NCI-H345 treated with DMSO at 0.1 percent for 48 hours (cell line): Measurements from ENCODE around the gene SEMA6A.

Experiments
- DNase-seq: peaks from one replicate; lab custom pipeline; 2025; ENCODE audit not compliant: unreplicated experiment; lab: John Stamatoyannopoulos, UW

SEMA6A gene

DNA sequence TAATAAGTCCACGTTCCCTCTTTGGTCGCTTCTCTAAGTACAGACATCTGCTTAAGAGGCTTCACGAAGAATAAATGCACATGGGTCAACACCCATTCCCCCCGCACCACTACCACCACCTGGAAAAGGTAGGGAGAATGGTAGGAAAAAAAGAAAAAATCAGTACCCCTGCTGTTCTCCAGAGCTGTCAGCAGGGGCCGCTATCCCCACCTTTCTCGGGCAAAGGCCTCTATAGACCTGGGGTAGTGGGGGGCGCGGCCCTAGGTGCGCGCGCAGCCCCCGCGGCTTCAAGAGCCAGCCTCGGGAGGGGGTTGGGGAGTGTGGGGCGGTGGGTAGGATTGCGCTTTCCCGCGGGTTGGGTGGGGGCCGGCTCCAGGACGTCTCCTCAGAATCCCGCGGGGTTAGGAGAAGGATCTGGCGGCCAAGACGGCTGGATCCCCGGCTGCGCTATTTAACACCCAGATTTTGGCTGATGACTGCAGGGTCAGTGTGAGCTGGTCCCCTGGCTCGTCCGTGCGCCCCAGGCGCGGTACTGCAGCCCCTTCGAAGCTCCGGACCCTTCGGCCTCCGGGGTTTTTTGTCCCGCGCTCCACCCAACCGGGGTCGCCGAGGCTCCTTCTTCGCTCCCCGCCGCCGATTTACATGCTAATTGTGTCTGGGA lies 1.6 kb upstream of the SEMA6A start:
- DNase-seq: peak; percentile 59

DNA sequence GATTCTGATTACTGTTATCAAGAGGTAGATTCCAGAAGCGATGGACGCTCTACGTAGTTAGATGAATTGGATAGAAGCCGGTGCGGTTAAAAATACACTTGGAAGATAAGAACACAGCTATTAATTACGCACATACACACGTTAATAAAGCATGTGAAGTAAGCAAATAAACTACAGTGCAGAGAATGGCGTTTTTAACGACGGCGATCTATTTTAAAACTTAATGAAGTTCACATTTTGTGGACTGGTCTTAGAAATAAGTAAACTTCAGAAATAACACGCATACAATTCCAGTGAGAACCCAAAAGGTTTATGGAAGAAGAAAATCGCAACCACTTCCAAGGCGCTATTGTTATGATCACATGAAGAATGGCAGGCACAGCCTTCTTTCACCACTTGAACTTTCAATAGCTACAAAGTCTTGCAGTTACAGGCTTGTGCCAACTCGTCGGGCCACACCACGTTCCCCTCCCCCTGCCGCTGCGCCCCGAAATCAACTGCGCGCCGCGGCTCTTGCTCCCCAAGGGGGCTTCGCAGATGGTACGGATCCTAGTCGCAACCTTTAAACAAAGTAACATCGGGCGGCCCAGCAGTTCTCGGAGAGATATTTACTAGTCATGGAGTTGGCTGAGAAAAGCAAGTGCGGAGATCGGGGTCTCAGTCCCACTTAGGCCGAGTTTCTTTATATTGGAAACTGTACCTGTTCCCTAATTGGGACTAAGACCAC lies 866 bp upstream of the SEMA6A start:
- peak; percentile 10 for DNase-seq

DNA sequence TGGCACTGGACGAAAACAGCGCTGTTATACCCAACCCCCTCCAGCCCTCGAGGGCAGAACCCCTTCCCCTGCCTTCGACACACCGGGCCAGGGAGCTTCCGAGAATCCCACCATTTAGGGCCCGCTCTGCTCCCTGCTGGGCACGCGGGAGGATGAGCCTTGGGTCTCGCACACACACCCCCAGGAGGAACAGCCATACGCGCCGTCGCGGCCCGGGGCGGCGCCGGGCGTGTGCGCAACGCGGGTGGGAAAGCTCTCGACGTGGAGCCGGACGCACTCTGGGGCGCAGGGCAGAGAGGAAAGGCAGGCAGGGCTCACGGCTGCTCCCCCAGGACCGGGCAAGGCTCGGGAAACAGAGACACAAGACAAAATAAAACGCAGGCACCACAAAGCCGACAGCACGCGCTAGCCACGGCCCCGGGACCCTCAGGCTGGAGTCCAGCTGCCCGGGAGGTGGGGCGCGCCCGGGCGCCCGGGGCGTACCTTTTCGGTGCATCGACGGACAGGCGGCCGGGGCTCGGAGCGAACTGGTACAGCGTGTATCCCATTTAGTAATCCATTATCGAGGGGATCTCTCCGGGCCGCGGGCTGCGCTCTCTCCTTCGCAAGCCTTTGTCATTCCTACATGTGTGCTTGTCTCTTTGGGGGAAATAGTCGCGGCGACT lies 789 bp downstream of the SEMA6A start:
- DNase-seq: peak; percentile 3

DNA sequence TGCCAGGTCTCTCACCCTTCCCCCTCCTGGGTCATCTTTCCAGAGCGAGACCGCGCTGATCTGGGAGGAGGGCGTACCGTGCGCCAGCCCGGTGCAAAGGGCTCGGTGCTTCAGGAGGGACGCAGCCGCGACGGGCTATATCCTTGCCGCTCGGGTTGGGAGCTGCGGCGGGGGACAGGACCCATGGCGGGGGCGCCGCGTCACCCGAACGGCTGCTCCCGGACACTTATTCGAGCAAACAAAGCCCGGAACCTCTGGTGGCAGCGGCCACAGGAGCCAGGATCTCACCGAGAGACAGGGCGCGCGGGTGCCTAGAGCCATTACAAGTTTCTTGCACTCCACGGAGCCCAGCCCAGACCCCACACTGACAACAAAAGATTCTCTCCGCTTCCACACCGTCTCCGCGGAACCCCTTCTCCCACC lies 1.3 kb downstream of the SEMA6A start:
- DNase-seq: peak; percentile 34

DNA sequence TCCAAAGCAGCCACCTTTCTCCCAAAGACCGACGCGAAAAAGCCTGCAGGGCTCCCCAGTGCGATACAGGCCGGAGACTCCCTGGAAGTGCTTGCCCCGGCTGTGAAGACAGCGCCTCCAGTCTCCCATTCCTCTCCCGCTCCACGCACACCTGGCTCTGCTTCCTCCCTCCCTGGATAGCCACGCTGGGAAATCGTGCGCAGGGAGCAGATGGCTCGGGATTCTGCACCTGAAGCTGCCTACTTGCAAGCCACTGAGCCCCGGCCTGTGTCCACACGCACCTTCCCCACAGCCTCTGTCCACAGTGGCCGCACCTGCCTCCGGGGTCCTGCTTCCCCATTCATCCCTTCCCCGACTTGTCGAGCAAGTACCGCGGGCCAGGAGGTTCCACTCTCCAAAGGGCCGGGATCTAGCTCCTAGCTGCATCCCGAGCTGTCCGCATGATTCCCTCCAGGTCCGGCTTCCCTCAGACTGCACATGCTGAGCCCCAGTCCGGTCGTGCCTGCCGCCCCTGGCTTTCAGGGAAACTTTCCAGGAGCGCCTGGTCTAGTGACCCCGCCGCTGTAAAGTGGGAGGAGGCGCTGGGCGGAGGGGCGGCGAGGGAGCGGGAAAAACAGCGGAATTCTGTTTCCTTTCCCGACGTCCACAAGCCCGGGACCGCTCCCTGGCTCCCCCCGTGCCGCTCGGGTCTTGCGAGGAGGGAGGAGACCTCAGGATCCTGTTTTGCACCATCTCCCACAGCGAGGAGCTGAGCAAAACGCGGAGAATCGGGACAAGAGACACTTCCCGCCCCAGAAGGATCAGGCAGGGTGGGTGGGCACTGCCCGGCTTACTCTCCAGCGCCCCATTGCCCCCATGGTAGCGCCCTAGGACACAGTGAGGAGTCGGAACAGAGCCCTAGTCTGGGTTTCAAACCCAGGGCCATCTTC lies 2.0 kb downstream of the SEMA6A start:
- DNase-seq: no peak

DNA sequence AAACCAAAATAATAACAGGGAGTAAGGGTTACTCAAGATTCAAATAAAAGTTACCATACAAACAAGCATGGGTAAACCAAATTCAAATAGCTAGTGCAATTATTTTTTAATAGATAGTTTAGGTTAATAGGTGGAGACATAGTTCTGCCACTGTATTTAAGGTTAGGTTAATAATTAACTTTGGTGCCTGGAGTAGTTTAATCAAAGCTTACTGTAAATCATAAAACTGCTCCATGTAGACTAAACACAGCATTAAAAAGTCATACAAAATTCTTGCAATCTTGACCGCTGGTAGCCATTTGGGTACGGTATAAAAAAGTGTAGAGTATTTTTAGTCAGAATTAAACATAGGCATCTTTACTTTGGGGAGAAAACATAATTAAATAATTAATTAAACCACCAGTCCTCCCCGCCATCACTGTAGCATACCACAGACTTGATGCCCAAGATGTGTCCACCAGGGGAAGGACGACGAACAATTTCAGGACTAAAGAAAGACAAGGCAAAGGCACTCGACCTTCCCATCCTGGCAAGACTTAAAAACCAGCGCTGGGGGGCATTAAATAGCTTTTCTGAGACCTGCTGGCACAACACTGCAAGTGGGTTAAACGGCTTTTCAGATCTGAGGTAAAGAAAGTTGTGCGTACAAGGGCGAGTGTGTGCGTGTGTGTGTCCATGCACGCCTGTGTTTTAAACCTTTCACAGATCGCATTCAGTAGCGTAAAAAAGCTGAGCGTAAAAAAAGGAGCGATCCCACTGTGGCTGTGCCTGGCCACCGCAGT lies 2.9 kb downstream of the SEMA6A start:
- DNase-seq: no peak

DNA sequence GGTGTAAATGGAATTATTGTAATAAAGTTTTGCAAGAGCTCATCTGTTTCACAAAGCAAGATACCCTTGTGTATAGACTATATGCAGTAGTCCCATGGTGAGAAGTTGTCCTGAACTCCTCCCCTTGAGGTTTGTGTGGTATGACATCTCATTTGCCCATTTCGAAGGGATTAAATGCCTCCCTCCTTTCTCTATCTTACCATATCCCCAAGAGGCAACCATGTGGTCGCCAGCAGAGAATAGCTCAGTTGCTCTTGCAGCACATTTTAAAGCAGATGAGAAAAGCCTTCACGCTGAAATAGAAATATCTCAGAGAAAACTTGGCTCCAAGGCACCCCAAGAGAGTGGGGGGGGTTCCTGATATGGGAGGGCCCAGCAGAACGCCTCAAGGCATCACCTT lies 4.6 kb downstream of the SEMA6A start:
- DNase-seq: no peak

DNA sequence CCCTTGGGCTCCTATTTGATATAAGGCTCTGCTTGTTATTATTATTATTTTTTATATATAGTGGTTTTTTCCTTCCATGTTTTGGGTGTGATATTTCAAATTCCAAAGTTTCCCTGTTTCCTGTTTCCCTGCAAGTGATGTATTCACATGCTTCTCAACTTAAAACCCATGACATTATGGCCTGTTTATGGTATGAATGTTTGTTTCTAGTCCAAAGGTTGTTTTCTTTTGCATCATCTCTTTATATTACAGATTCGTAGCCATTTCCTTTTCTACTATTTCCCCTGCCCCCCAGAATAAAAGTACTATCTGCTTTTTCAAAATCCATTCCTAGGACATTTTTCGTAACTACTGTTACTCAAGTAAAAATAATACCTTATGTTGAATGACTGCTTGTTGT lies 7.5 kb downstream of the SEMA6A start:
- no peak for DNase-seq

DNA sequence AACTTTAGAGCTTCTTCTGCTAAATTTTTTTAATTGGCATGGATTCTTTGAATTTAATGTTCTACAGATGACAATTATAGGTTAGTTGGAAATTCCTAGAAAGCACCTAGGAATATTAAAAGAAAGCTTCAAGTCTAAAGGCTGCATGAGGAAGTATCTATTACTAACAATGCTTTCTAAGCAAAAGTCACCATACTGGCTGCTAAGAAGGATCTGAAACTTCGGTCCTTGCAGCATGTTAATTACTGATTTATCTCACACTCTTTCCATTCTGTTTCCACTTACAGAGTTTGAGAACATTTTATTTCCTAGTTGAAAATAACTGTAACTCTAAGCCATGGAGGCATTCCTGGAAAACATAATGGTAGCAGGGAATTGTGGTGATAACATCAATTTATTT lies 8.4 kb downstream of the SEMA6A start:
- no peak for DNase-seq

DNA sequence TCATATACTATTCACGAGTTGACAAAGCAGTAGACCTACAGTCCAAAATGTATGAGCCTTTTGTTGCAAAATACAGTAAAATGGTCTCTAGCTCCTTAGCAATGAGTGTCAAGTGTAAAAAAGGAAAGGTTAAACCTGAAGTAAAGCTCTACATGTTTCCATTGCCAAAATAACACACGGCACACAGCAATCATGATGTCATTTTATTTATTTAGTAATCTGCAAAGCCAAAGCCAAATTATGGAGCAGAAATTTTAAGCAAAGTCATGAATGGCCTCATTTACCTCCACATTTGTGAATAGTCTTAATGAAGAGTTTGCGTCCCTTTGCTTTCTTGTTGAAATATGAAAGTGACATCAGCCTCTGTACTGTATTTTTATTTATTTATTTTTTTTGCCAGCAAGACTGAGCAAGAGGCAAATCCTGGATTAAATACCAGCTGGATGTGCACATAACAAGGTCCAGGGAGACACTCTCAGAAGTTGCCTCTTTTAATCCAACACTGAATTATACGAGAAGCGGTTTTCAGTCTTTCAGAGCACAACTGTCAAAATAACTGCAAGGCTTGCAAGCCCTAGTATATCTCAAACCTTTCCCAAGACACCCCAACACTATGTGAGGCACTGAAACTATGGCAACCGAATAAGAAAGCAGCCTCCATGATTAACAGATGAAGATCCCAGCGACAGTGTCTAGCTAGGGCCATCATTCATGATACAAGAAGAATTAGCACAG lies 9.7 kb downstream of the SEMA6A start:
- DNase-seq: no peak

DNA sequence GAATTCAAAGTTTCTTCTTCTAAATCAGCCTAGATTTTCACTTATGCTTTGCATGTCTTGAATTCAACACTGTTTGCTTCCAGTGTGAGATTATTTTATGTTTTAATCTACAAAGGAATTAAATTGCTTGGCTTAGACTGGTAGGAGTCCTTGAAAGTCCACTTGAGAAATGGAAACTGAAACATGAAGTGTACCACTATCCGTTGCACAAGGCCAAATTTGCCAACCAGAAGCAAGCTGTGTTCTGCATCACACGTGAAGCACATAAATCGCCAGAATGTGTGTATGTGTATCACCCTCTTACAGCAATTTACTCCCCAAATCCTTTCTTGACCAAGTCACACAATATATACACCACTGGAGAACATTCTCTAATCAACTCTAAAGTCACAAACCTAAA lies 10.3 kb downstream of the SEMA6A start:
- DNase-seq: no peak

DNA sequence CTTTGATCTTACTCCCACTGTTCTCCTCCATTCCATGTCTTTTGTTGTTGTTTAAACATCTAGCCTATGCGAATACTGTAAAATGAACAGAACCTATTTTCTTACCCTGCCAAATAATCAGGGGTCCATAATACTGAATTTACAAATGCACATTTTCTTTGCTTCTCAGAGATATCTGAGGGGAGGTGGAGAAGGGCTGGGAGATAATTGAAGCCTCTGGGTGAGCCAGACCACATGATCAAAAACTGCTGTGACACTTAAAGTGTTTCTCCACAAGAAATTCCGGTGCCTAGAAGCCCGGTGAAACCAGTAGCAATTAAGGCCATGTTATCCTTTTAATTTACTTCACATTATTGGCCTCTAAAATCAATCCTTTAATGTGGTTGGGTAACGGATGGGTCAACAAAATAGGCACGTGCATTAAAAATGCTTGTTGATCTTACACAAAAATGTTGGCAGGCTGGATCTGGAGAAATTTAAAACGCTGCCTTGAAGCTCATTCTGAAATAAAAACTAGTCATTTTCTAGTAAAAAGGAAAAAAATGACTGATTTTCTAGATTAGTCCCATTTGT lies 10.8 kb downstream of the SEMA6A start:
- DNase-seq: no peak

DNA sequence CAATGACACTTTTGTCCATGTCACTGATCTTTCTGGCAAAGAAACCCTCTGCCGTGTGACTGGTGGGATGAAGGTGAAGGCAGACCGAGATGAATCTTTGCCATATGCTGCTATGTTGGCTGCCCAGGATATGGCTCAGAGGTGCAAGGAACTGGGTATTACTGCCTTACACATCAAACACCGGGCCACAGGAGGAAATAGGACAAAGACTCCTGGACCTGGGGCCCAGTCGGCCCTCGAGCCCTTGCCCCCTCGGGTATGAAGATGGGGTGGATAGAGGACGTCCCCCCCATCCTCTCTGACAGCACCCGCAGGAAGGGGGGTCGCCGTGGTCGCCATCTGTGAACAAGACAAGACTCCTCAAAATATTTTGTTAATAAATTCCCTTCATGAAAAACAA lies 12.0 kb downstream of the SEMA6A start:
- no peak for DNase-seq

DNA sequence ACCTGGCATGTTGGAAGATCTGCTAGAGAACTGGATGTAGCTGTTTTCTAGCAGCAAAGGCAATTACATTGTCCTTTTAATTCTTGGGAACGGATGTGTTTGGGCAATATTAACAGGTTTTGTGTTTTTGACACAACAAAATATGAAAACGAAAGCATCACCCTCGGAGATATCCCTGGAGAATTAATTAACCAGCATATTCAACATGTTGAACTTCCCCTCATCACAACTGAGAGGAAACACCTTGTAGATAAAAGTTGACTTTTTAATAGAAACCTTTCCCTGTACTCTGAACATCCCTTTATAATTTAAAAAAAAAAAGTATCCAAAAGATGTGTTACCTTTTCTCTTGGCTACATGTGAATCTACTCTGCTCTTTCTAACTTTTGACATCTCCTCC lies 13.0 kb downstream of the SEMA6A start:
- DNase-seq: no peak

DNA sequence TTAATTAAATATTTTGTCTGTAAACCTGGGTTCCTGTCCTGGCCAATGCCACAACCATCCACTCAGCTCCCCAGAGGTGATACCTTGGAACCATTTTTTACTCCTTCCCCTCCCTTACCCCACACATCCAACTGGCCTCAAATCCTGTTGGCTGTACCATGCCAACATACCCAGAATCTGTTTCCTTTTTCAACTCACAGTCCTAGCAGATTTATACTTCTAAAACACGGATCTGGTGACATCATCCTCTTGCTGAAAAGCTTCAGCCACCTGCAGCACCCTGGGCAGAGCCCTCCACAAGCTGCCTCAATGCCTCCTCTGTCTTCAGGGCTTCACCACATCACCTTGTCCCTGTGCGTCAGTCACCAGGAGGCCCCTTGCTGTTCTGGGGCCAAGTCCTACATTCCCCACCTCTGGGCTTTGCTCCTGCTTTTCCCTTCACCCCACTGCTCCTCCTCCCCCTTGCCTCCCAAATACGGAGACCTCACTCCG lies 14.9 kb downstream of the SEMA6A start:
- no peak for DNase-seq

DNA sequence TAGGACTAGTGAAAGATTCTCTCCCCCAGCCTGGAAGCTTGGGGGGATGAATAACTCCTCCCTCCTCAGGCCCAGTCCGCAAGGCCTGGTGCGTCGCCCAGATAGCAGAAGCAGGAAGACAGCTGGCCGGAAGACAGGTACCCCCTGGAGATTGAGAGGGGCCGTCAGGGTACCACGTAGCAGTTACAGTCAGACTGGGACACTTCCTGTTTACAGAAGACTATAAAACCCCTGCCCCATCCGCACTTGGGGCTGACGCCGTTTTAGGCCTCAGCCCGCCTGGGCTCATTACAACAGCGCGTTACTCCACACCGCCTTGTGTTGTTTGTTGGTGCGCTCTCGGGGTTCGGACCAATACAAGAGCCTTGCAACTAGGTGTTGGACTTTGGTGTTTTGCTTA lies 15.4 kb downstream of the SEMA6A start:
- no peak for DNase-seq

DNA sequence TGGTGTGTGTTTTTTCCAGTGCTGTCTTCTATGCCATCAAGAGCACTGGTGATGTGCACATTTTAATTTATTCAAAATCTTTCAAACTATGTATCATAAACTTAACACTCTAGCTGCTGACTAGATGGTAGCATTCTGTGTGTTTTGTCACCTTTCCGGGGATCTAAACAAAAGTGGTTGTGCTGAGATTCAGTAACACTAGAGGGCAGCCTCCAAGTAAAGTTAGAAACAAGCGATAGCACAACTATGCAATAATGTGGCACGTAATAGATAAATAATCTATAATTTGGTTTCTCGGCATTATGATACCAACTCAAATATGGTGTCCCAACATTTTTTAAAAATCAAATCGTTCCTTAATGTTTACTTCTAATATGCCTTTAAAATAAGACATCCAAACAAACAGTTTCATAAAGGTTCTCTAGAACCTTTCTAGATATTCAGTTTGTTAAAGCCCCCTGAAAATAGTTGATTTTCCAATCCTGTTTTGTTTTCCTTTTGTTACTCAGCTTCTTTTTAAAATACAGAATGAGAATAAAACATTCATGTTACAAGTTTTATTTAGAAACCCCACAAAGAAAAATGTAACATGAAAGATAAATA lies 16.9 kb downstream of the SEMA6A start:
- peak; percentile 2 for DNase-seq

DNA sequence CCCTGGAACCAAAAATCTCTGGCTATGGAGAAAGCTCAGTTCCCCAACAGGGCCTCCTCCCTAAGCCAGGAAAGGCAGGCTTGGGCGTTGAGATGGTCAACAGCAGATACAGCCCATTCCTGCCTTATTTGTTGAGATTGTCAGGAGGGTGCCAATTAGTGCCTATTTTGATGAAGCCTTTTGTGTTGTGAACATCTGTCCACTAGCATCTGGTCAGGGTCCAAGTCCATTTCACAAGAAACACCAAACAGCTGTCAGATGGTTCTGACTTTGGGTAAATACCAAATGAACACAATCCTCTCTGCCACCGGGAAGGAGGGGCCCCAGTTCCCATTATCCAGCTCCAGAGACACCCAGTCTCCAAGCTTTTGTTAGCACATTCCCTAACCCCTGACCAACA lies 19.9 kb downstream of the SEMA6A start:
- no peak for DNase-seq

DNA sequence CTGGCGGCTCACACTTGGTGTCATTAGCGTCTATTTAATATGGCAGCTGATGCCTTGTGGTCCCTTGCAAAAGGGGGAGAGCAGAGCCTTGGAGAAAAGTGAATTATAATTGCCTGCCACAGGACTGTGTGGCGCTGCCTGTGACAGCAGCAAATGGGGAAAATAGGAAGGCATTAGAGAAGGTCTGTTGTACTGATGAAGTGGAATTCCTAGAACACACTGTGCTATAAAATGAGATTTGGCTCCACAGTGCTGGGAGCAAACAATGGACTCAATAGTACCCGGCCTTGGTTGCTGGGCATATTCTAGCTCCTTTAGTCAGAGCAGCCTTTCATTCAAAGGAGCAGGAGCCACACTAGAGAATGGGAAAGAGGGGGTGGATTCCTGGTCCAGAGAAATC lies 21.3 kb downstream of the SEMA6A start:
- DNase-seq: no peak
